GM21515 (cell line): ENCODE results near the gene CLSTN2.

Experiments used
- ATAC-seq: cut with Tn5 transposase; IDR thresholded peaks from one replicate; pipeline ENCODE4 v1.9.1; 2021; ENCODE audit not compliant: unreplicated experiment

The CLSTN2 gene

GRCh38 chr3:140089403-140090072, 154.6 kb downstream of the CLSTN2 start:
- ATAC-seq = no peak

DNA sequence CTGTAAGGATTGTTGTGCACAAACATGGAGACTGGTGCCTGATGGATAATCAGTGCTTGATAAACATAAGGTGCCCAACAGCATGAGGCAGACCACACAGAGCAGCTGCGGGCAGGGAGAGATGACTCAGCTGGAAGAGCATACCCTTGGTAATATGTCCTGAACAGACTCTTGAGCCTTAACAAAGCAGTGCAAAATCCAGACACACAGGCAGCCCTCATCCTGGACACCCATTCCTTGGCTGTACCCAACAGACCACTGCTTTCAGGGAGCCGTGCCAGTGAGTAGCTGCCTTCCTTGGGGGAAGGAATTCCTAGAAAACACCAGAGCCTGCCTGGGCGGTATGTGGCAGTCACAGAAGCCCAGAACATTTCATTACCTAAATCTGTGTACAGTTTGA, 156.2 kb downstream of the CLSTN2 start:
- ATAC-seq = no peak

DNA sequence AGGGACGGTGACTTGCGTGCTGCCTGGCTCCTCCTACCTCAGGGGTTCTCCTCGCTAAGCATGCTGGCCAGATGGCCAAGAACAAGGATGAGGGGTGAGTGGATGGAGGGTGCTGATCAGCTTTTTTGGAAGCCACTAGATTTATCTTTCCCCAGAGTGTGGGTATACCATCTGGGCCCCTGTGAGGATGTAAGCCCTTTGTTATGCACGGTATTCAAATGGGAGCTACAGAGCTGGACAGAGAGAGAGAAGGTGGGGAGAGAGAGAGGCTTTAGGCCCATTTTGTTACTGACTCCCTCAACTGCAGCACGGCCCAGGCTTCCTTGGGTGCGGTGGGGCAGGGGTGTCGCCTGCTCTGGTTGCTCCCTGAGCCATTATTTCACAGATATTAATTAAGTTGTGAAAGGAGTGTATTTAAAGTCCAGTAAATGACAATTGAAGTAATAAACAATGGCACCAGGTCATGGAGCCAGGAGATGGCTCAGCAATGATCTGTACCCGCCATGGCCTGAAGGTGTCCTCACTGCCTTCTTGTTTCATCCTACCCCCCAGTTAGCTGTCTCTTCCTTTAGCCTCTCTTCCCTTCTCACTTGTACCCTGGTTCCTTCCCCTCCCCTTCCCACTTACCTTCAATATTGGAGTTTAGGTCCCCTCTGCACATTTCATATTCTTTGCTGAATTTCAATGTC, 158.0 kb downstream of the CLSTN2 start:
- ATAC-seq = no peak

GRCh38 chr3:140093742-140094141, 158.8 kb downstream of the CLSTN2 start:
- no peak for ATAC-seq

GRCh38 chr3:140094487-140094886, 159.5 kb downstream of the CLSTN2 start:
- ATAC-seq = no peak

DNA sequence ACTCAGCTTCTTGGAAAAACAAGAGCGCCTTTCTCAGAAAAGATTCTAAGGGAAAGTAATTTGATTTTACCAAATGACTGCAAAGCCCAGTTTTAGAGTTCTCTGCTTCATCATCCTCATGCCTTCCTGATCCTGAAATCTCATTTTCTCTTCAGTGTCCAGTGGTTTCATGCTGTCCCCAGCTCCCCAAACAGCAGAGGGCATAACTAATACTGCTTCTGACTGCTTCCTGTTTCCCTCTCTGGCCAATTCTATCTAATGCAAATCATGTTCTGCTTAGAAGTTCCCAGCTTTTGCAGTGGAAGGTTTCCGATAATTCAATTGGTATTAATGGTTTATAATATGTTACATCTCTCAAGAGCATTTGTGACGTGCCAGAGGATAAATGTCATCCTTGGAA, 161.1 kb downstream of the CLSTN2 start:
- no peak for ATAC-seq

DNA sequence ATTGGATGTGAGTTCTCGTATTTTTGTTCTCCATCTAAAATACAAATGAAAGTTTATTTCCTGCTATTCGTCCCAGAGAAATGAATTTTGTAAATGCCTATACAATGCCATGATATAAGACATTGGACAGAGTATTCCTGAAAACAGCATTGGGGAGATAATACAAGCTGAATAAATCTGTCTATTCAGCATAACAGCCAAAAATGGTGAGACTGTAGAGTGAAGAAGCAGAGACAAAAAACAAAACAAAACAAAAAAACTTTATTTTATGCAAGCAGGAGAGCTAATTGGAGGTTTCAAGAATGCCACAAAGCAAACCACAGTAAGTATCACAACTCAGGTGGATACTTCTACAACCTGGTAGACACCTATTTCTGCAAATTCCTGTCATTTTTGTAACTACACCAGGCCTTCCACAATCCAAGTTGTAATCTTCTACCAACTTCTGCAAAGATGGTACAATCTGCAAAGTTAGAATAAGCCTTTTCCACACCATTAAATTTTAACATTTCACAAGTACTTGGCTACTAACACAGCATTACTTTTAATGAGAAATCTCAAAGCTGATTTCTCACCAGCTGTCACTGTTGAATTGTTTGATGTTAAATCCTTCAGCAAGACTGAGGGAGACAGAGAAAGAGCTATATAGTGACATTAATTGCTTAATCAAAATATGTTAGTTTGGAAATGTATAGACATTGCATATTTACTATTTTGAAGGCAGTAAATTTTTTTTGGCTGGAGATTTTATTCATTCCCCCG, 163.1 kb downstream of the CLSTN2 start:
- ATAC-seq = no peak

GRCh38 chr3:140100479-140100878, 165.5 kb downstream of the CLSTN2 start:
- no peak for ATAC-seq

GRCh38 chr3:140103166-140103565, 168.2 kb downstream of the CLSTN2 start:
- no peak for ATAC-seq

- ATAC-seq = no peak
Observed at GRCh38 chr3:140103986-140104645, 169.1 kb downstream of the CLSTN2 start.

DNA sequence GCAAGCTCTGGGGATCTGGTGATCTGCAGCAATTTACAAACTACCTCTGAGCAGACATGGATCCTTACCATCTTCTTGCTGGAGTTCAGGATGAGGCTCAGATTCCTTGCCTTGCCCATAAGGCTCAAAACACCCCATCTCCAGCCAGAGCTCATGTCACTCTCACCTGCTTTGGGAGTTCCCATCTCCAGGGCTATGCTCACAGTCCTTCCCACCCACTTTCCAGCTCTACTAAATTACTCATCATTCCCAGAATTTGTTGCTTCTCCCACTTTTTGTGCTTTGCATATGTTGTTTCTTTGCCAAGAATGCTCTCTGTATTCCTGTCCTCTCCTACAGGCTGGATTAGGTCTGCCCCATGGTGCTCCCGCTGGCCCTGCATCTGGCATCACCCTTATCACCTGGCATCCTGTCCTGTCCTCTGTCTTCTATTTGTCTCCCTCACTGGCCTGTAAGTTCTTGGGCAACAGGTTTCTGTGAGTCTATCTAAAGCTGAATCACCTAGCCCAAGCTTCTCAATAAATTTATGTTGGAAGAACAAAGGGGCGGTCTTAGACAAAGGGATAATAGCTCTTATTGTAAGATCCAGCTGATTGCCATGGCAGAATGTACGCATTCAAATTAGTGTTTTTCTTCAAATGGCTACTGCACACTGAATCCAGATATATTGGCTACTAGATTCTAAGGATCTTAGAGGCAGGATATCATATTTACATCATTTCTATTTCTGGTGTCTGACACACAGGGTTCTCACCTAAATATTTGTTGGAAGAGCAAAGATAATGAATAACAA, 179.2 kb downstream of the CLSTN2 start:
- ATAC-seq = no peak

DNA sequence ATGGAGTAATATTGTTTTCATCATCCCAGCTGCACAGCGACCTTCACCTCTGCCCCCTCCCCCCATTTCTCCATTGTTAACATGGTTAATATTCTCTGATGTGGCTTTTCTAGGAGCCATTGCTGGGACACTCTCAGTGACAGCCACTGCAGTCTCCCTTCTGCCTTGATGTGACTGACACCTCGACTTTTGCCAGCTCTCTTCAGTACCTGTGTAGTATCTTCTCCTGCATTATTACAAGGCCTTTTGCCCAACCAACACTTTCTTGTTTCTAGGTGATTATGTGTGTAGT, 179.8 kb downstream of the CLSTN2 start:
- no peak for ATAC-seq

- ATAC-seq = no peak
Observed at GRCh38 chr3:140117096-140117526, 182.1 kb downstream of the CLSTN2 start.

GRCh38 chr3:140122183-140122582, 187.2 kb downstream of the CLSTN2 start:
- ATAC-seq = no peak

GRCh38 chr3:140128217-140128616, 193.2 kb downstream of the CLSTN2 start:
- no peak for ATAC-seq

- no peak for ATAC-seq
Observed at GRCh38 chr3:140128631-140129030, 193.6 kb downstream of the CLSTN2 start.

DNA sequence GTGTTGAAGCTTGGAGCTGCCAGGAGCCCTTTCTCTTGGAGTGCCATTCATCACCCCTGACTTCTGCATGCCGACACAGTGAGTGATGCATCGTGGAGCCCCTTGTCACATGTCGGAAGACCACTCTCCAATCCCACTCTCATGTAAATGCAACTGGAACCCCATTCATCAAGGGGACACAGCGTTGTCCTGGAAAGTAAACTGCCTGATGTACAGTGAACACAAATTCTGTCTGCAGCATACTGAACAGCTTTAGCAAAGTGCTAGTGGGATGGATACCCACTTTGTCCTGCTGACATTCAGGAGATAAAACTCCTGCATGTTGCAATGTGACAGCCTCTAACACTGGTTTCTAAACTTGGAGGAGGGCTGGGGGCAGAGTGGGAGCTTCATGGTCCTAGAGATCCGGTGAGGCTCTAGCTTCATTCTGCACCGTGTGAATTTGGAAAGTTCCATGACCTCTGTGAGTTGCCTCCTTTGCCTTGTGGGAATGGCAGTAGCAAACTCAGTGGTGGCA, 194.8 kb downstream of the CLSTN2 start:
- no peak for ATAC-seq

DNA sequence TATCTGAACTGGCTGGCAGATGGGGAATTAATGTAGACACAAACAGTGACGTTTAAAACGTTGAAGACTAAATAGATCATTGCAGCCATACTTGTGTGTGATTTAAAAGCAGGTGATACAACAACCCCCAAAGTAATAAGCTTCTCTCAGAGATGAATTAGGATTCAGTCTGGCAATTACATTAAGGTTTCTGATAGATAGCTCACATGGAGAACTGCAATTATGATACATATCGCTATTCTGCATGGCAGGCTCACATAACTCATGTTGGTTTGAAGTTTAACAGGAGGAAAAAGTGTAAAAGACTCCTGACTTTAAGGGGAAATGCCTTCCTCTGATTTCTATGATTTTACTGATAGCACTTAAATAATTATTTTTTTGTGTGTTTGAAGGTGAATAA, 196.9 kb downstream of the CLSTN2 start:
- ATAC-seq = no peak

DNA sequence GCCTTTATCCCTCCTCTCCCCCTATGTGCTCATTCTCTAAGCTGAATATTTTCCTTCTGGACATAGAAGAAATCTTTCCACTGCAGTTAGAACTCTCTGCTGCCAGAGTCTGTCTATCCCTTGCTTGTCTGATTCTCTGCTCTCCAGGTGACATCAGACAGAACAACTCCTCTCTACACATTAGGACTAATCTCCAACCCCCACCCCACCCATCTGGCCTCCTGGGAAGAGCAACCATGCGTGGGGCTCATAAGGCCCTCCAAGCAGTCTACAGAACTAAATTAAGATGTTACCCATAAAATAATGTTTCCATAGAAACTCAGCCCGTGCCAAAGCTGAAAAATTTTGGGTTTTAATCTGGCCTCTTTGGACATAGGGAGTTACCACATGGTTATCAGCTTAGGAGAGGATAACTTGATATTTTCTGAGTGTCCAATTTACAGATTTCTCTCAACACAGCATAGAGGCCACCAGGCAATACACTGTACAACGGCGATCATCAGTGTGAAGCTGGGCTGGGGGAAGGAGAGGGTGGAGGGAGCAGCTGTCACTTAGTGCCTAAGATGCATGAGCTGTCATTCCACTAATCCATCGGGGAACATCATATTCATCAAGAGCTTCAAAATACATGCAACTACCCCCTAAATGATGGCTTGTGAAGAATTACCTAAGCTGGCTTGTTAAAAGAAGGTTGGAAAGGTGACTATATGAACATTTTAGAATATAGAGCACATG, 199.4 kb downstream of the CLSTN2 start:
- ATAC-seq = no peak

DNA sequence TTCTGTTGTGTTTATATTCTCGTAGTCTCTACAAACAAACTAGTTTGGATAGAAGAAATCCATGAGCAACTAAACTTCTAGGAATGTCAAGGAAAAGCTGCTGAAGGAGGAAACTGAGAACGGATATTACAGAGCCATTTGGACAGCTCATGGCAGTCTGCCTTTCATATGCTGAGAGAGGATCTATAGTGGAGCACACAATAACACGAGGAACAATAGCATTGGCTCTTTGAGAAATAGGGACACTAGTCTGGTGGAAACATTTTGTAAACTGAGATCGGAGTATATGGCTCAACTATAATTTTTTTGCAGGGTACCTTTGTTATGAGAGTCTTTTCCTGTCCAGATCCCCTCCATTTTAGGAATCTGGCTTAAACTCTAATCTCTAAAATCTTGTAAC, 200.5 kb downstream of the CLSTN2 start:
- ATAC-seq = no peak
